Stimulated activated CD4-positive, alpha-beta T cell treated with anti-CD3 and anti-CD28 coated beads, Interleukin-4, amount 100 ng/mL, for 48 hours (primary cell): Measurements from ENCODE around the gene RASGRP3.

Source experiments
- DNase-seq, 2 donors: peaks; one replicate each; pipeline ENCODE4 v3.0.0-alpha.2; 2020; ENCODE audit warnings: low read depth in 2 of 2

RASGRP3 gene

GRCh38 chr2:33491441-33492084, 15.1 kb downstream of the RASGRP3 start:
- no peak for DNase-seq

GRCh38 chr2:33492399-33493134, 16.1 kb downstream of the RASGRP3 start:
- no peak for DNase-seq

- no peak for DNase-seq
Measured at GRCh38 chr2:33494155-33494779, 17.8 kb downstream of the RASGRP3 start.

- no peak for DNase-seq
Measured at GRCh38 chr2:33494877-33495641, 18.6 kb downstream of the RASGRP3 start.

GRCh38 chr2:33495683-33496082, 19.2 kb downstream of the RASGRP3 start:
- DNase-seq: no peak

GRCh38 chr2:33496150-33496549, 19.7 kb downstream of the RASGRP3 start:
- no peak for DNase-seq

- no peak for DNase-seq
Measured at GRCh38 chr2:33496726-33497125, 20.3 kb downstream of the RASGRP3 start.

GRCh38 chr2:33497221-33497650, 20.8 kb downstream of the RASGRP3 start:
- no peak for DNase-seq

GRCh38 chr2:33498291-33498956, 22.0 kb downstream of the RASGRP3 start:
- DNase-seq: no peak

GRCh38 chr2:33500177-33500576, 23.7 kb downstream of the RASGRP3 start:
- DNase-seq: no peak

- no peak for DNase-seq
Measured at GRCh38 chr2:33502025-33502424, 25.6 kb downstream of the RASGRP3 start.

- no peak for DNase-seq
Measured at GRCh38 chr2:33503002-33503401, 26.6 kb downstream of the RASGRP3 start.

GRCh38 chr2:33505966-33506365, 29.5 kb downstream of the RASGRP3 start:
- DNase-seq: no peak

- no peak for DNase-seq
Measured at GRCh38 chr2:33509908-33510585, 33.6 kb downstream of the RASGRP3 start.

- no peak for DNase-seq
Measured at GRCh38 chr2:33510586-33510968, 34.1 kb downstream of the RASGRP3 start.

GRCh38 chr2:33511141-33511540, 34.7 kb downstream of the RASGRP3 start:
- no peak for DNase-seq

- no peak for DNase-seq
Measured at GRCh38 chr2:33512112-33512511, 35.7 kb downstream of the RASGRP3 start.

- DNase-seq: no peak
Measured at GRCh38 chr2:33513480-33513879, 37.0 kb downstream of the RASGRP3 start.

GRCh38 chr2:33516456-33516995, 40.1 kb downstream of the RASGRP3 start:
- DNase-seq: no peak

GRCh38 chr2:33518200-33518599, 41.8 kb downstream of the RASGRP3 start:
- DNase-seq: no peak

- DNase-seq: no peak
Measured at GRCh38 chr2:33518929-33519328, 42.5 kb downstream of the RASGRP3 start.
